ENCODE data around the gene DNAL4.

The DNAL4 gene

GRCh38 chr22:38782402-38783094 lies 11.4 kb downstream of the DNAL4 start:
- H3K4me3 ChIP-seq, result no peak overlapping the region
- peak overlapping the region in 1 of 2 donors; percentile 60 for H3K27ac ChIP-seq
- TF ChIP-seq CTCF (IDR thresholded peaks at IDR 0.05), result no peak
- DNase-seq (ENCODE audit: low spot score), result no peak

- H3K4me3 ChIP-seq, result no peak overlapping the region
- no peak for DNase-seq (ENCODE audit: low spot score)
- H3K27ac ChIP-seq, result no peak overlapping the region
- TF ChIP-seq CTCF (IDR thresholded peaks at IDR 0.05), result no peak
These were observed 12.9 kb downstream of the DNAL4 start for GRCh38 chr22:38781033-38781432.

GRCh38 chr22:38777087-38777671 lies 16.8 kb downstream of the DNAL4 start:
- Histone ChIP-seq H3K4me3 (no peak overlapping the region), H3K27ac (no peak overlapping the region)
- DNase-seq (ENCODE audit: low spot score), result no peak
- TF ChIP-seq CTCF (IDR thresholded peaks at IDR 0.05), result no peak

GRCh38 chr22:38776086-38776485 lies 17.9 kb downstream of the DNAL4 start:
- Histone ChIP-seq H3K4me3 (no peak overlapping the region), H3K27ac (no peak overlapping the region)
- no peak for DNase-seq (ENCODE audit: low spot score)
- TF ChIP-seq CTCF (IDR thresholded peaks at IDR 0.05), result no peak

- Histone ChIP-seq H3K27ac (no peak overlapping the region), H3K4me3 (no peak overlapping the region)
- no peak for DNase-seq (ENCODE audit: low spot score)
- no peak for TF ChIP-seq CTCF (IDR thresholded peaks at IDR 0.05)
These were observed 18.3 kb downstream of the DNAL4 start for GRCh38 chr22:38775656-38776055.

- no peak for DNase-seq (ENCODE audit: low spot score)
- no peak overlapping the region for H3K4me3 ChIP-seq
- no peak for TF ChIP-seq CTCF (IDR thresholded peaks at IDR 0.05)
These were observed 19.3 kb downstream of the DNAL4 start for GRCh38 chr22:38774496-38775166.

More at GRCh38 chr22:38774496-38775166, 19.3 kb downstream of the DNAL4 start:
- no peak overlapping the region for H3K27ac ChIP-seq
